HepG2 (cell line): ENCODE results near the gene NEIL1. TPM values are rescaled to one million over a fixed set of nuclear protein-coding genes. Genes with fewer than 3 reads are reported as not detected.

ENCODE experiments used
- ARHGAP35 ChIP-seq: sonication (generic); formaldehyde crosslinking; IDR thresholded peaks from 2 replicates; pipeline ENCODE4 v1.9.0; 2022; ENCODE audit warnings: mild to moderate bottlenecking, inconsistent platforms, moderate library complexity, missing genetic modification reagents, borderline replicate concordance
- ATF1 ChIP-seq: IDR thresholded peaks from 2 replicates; pipeline ENCODE4 v1.6.1; 2016; ENCODE audit warnings: mild to moderate bottlenecking, control low read depth
- JUN ChIP-seq: sonication (generic); formaldehyde crosslinking; IDR thresholded peaks from 2 replicates; pipeline ENCODE4 v1.4.0; 2020; ENCODE audit warnings: mild to moderate bottlenecking, missing genetic modification reagents
- NFKBIZ ChIP-seq: IDR thresholded peaks from 2 replicates; pipeline ENCODE4 v1.6.1; 2018; ENCODE audit warnings: missing genetic modification reagents, missing compliant biosample characterization
- RBAK ChIP-seq: sonication (generic); formaldehyde crosslinking; IDR thresholded peaks from 2 replicates; pipeline ENCODE4 v1.5.1; 2020; ENCODE audit warnings: mild to moderate bottlenecking, missing genetic modification reagents
- ZFX ChIP-seq: sonication (generic); formaldehyde crosslinking; IDR thresholded peaks from 2 replicates; pipeline ENCODE4 v1.4.0; 2020; ENCODE audit warnings: mild to moderate bottlenecking, low read depth, missing genetic modification reagents, moderate library complexity
- ZKSCAN1 ChIP-seq: fragments of 150-350 bp; IDR thresholded peaks from 2 replicates; pipeline ENCODE4 v1.6.1; 2014; ENCODE audit warnings: low read length
- ZMYM3 ChIP-seq: sonication (generic); formaldehyde crosslinking; IDR thresholded peaks from 2 replicates; pipeline ENCODE4 v1.5.1; 2020; ENCODE audit warnings: mild to moderate bottlenecking, missing genetic modification reagents
- ZNF121 ChIP-seq: sonication (generic); formaldehyde crosslinking; IDR thresholded peaks from 2 replicates; pipeline ENCODE4 v1.5.0; 2020; ENCODE audit warnings: mild to moderate bottlenecking, missing genetic modification reagents
- ZNF567 ChIP-seq: sonication (generic); formaldehyde crosslinking; IDR thresholded peaks from 2 replicates; pipeline ENCODE4 v1.8.1; 2023; ENCODE audit warnings: mild to moderate bottlenecking, missing genetic modification reagents, borderline replicate concordance
- ZNF569 ChIP-seq: sonication (generic); formaldehyde crosslinking; IDR thresholded peaks from 2 replicates; pipeline ENCODE4 v1.5.0; 2020; ENCODE audit warnings: mild to moderate bottlenecking, missing genetic modification reagents, moderate library complexity, borderline replicate concordance
- ZNF589 ChIP-seq: sonication (generic); formaldehyde crosslinking; conservative IDR thresholded peaks from 2 replicates; pipeline ENCODE4 v1.8.0; 2022; ENCODE audit warnings: mild to moderate bottlenecking, moderate library complexity, missing genetic modification reagents
- polyA plus RNA-seq, 8 experiments: library from polyadenylated mRNA; depleted of rRNA in 3 of 8; stranded (reverse) in 7 of 8; unstranded in 1 of 8; fragments of >200 nt; fragmentation: Illumina TruSeq in 4 of 8; extraction: Trizol in 4 of 8; gene quantifications; 2 replicates each; pipeline versions ENCODE4 v1.2.1 to v1.2.3, GENCODE V29; 2011 to 2016; ENCODE audit warnings: low read depth in 4 of 8, missing spikeins in 1 of 8, mixed read lengths in 1 of 8; ENCODE audit not compliant: insufficient read depth in 1 of 8
- total RNA-seq, 5 experiments: library from RNA; depleted of rRNA; stranded (reverse); fragments of >200 nt; fragmentation: Illumina TruSeq; extraction: Trizol; gene quantifications; 2 replicates each; pipeline ENCODE4 v1.2.3, GENCODE V29; 2016; ENCODE audit warnings: low read depth in 1 of 5
- TF ChIP-seq, protein P1 (sequence below): sonication (generic); formaldehyde crosslinking; IDR thresholded peaks from 2 replicates; pipeline ENCODE4 v1.4.0; 2020; ENCODE audit warnings: mild to moderate bottlenecking, missing genetic modification reagents
- TF ChIP-seq, protein P2 (sequence below): sonication (generic); formaldehyde crosslinking; IDR thresholded peaks from 2 replicates; pipeline ENCODE4 v1.4.0; 2020; ENCODE audit warnings: mild to moderate bottlenecking, missing genetic modification reagents
- TF ChIP-seq, protein P3 (sequence below): sonication (generic); formaldehyde crosslinking; IDR thresholded peaks from 2 replicates; pipeline ENCODE4 v1.4.0; 2020; ENCODE audit warnings: mild to moderate bottlenecking, missing genetic modification reagents
- TF ChIP-seq, protein P4 (sequence below): IDR thresholded peaks from 2 replicates; pipeline ENCODE4 v1.4.0; 2020; ENCODE audit warnings: mild to moderate bottlenecking, missing genetic modification reagents
- TF ChIP-seq, protein P5 (sequence below): sonication (generic); formaldehyde crosslinking; IDR thresholded peaks from 2 replicates; pipeline ENCODE4 v1.4.0; 2020; ENCODE audit warnings: missing genetic modification reagents, borderline replicate concordance

Gene NEIL1
- total and polyA plus RNA-seq, 2 of the 13 experiments (the other 11 are each of a cell fraction or from before 2014, with no cell fraction given): 10.4 to 15.5 TPM

DNA sequence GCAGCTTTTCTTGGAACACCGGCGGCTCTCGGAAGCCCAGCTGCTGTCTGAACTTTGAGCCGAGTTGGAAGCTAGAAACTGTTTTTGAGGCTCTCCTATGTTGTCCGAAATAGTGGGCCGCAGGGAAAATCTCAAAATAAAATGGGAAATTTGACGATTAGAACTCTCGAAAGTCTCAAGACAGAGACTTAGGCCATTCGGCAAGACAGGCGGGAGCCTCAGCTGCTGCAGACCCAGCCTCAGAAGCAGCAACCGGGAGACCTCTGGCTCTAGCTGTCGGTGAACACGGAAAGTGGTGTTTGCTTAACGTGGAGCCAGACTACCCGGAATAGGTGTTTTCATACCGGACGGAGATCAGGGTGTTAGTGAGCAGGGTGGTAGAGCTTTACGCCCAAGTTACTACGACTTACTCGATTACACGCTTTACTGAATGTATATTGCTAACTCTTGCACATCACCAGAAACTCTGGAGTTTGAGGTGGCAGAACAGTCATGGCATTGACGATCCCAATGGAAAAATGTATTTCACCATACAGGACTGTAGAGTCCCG, 21.9 kb downstream of the NEIL1 start (continued):
- TF ChIP-seq, protein P1, sequence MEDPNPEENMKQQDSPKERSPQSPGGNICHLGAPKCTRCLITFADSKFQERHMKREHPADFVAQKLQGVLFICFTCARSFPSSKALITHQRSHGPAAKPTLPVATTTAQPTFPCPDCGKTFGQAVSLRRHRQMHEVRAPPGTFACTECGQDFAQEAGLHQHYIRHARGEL (CRISPR knock-in tag): no peak
- no peak for TF ChIP-seq ZMYM3 (CRISPR knock-in tag)
- peak; percentile 17 for TF ChIP-seq ZFX (CRISPR knock-in tag)
- TF ChIP-seq, protein P2, sequence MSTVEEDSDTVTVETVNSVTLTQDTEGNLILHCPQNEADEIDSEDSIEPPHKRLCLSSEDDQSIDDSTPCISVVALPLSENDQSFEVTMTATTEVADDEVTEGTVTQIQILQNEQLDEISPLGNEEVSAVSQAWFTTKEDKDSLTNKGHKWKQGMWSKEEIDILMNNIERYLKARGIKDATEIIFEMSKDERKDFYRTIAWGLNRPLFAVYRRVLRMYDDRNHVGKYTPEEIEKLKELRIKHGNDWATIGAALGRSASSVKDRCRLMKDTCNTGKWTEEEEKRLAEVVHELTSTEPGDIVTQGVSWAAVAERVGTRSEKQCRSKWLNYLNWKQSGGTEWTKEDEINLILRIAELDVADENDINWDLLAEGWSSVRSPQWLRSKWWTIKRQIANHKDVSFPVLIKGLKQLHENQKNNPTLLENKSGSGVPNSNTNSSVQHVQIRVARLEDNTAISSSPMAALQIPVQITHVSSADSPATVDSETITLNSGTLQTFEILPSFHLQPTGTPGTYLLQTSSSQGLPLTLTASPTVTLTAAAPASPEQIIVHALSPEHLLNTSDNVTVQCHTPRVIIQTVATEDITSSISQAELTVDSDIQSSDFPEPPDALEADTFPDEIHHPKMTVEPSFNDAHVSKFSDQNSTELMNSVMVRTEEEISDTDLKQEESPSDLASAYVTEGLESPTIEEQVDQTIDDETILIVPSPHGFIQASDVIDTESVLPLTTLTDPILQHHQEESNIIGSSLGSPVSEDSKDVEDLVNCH (CRISPR knock-in tag): no peak
- TF ChIP-seq, protein P3, sequence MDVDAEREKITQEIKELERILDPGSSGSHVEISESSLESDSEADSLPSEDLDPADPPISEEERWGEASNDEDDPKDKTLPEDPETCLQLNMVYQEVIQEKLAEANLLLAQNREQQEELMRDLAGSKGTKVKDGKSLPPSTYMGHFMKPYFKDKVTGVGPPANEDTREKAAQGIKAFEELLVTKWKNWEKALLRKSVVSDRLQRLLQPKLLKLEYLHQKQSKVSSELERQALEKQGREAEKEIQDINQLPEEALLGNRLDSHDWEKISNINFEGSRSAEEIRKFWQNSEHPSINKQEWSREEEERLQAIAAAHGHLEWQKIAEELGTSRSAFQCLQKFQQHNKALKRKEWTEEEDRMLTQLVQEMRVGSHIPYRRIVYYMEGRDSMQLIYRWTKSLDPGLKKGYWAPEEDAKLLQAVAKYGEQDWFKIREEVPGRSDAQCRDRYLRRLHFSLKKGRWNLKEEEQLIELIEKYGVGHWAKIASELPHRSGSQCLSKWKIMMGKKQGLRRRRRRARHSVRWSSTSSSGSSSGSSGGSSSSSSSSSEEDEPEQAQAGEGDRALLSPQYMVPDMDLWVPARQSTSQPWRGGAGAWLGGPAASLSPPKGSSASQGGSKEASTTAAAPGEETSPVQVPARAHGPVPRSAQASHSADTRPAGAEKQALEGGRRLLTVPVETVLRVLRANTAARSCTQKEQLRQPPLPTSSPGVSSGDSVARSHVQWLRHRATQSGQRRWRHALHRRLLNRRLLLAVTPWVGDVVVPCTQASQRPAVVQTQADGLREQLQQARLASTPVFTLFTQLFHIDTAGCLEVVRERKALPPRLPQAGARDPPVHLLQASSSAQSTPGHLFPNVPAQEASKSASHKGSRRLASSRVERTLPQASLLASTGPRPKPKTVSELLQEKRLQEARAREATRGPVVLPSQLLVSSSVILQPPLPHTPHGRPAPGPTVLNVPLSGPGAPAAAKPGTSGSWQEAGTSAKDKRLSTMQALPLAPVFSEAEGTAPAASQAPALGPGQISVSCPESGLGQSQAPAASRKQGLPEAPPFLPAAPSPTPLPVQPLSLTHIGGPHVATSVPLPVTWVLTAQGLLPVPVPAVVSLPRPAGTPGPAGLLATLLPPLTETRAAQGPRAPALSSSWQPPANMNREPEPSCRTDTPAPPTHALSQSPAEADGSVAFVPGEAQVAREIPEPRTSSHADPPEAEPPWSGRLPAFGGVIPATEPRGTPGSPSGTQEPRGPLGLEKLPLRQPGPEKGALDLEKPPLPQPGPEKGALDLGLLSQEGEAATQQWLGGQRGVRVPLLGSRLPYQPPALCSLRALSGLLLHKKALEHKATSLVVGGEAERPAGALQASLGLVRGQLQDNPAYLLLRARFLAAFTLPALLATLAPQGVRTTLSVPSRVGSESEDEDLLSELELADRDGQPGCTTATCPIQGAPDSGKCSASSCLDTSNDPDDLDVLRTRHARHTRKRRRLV (CRISPR knock-in tag): no peak
- TF ChIP-seq ZKSCAN1: no peak
- TF ChIP-seq ARHGAP35 (CRISPR knock-in tag): no peak
- TF ChIP-seq ZNF567 (CRISPR knock-in tag): no peak
- 0 out of 2 replicates have a peak, but pooled peaks have one; percentile 0 for TF ChIP-seq ZNF589 (CRISPR knock-in tag)
- no peak for TF ChIP-seq ZNF121 (CRISPR knock-in tag)
- TF ChIP-seq JUN: no peak
- TF ChIP-seq ZNF569: no peak
- TF ChIP-seq, protein P4, sequence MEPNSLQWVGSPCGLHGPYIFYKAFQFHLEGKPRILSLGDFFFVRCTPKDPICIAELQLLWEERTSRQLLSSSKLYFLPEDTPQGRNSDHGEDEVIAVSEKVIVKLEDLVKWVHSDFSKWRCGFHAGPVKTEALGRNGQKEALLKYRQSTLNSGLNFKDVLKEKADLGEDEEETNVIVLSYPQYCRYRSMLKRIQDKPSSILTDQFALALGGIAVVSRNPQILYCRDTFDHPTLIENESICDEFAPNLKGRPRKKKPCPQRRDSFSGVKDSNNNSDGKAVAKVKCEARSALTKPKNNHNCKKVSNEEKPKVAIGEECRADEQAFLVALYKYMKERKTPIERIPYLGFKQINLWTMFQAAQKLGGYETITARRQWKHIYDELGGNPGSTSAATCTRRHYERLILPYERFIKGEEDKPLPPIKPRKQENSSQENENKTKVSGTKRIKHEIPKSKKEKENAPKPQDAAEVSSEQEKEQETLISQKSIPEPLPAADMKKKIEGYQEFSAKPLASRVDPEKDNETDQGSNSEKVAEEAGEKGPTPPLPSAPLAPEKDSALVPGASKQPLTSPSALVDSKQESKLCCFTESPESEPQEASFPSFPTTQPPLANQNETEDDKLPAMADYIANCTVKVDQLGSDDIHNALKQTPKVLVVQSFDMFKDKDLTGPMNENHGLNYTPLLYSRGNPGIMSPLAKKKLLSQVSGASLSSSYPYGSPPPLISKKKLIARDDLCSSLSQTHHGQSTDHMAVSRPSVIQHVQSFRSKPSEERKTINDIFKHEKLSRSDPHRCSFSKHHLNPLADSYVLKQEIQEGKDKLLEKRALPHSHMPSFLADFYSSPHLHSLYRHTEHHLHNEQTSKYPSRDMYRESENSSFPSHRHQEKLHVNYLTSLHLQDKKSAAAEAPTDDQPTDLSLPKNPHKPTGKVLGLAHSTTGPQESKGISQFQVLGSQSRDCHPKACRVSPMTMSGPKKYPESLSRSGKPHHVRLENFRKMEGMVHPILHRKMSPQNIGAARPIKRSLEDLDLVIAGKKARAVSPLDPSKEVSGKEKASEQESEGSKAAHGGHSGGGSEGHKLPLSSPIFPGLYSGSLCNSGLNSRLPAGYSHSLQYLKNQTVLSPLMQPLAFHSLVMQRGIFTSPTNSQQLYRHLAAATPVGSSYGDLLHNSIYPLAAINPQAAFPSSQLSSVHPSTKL (CRISPR knock-in tag): no peak
- no peak for TF ChIP-seq NFKBIZ (CRISPR knock-in tag)
- TF ChIP-seq, protein P5, sequence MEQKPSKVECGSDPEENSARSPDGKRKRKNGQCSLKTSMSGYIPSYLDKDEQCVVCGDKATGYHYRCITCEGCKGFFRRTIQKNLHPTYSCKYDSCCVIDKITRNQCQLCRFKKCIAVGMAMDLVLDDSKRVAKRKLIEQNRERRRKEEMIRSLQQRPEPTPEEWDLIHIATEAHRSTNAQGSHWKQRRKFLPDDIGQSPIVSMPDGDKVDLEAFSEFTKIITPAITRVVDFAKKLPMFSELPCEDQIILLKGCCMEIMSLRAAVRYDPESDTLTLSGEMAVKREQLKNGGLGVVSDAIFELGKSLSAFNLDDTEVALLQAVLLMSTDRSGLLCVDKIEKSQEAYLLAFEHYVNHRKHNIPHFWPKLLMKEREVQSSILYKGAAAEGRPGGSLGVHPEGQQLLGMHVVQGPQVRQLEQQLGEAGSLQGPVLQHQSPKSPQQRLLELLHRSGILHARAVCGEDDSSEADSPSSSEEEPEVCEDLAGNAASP (CRISPR knock-in tag): no peak; the same call in none of the 2 replicates
- no peak for TF ChIP-seq RBAK
- no peak for TF ChIP-seq ATF1 (CRISPR knock-in tag)
